CD4-positive, alpha-beta T cell treated with Interleukin-4 for 1 hour (primary cell): ENCODE data around the gene DHRS3.
"Not testable (repeated sequence)": the region's sequence is repeated elsewhere in the genome, so short reads cannot be mapped to it uniquely, and the experiment has no call there.

ENCODE experiments used
- DNase-seq, 2 donors: peaks; one replicate each; pipeline ENCODE4 v3.0.0-alpha.2; 2020 to 2022

DHRS3 gene

GRCh38 chr1:12617901-12618660 lies at the start of gene DHRS3:
TSS of gene DHRS3 (minus strand) at chr1:12618210. CDS start at chr1:12617348, 862 bp downstream.
- peak; percentile 71 to 72 for DNase-seq

- no peak for DNase-seq
These were observed 48.2 kb upstream of the DHRS3 start for GRCh38 chr1:12666141-12666735.

- no peak for DNase-seq
These were observed 47.5 kb upstream of the DHRS3 start for GRCh38 chr1:12665511-12665910.

- no peak for DNase-seq
These were observed 44.5 kb upstream of the DHRS3 start for GRCh38 chr1:12662556-12662955.

- no peak for DNase-seq
These were observed 43.7 kb upstream of the DHRS3 start for GRCh38 chr1:12661606-12662219.

- DNase-seq, result peak; percentile 68 to 75
These were observed 40.8 kb upstream of the DHRS3 start for GRCh38 chr1:12658531-12659453.

GRCh38 chr1:12657885-12658512 lies 40.0 kb upstream of the DHRS3 start:
- DNase-seq, result not testable (repeated sequence)

- DNase-seq, result no peak
These were observed 39.3 kb upstream of the DHRS3 start for GRCh38 chr1:12657060-12657884.

- DNase-seq, result no peak
These were observed 38.6 kb upstream of the DHRS3 start for GRCh38 chr1:12656575-12656974.

- DNase-seq, result no peak
These were observed 36.6 kb upstream of the DHRS3 start for GRCh38 chr1:12654657-12655056.

- DNase-seq, result no peak
These were observed 36.1 kb upstream of the DHRS3 start for GRCh38 chr1:12654004-12654567.

- no peak for DNase-seq
These were observed 32.0 kb upstream of the DHRS3 start for GRCh38 chr1:12649971-12650421.

- no peak for DNase-seq
These were observed 30.7 kb upstream of the DHRS3 start for GRCh38 chr1:12648741-12649140.

- not testable (repeated sequence) for DNase-seq
These were observed 27.4 kb upstream of the DHRS3 start for GRCh38 chr1:12645401-12645800.

- no peak for DNase-seq
These were observed 26.8 kb upstream of the DHRS3 start for GRCh38 chr1:12644829-12645228.

- no peak for DNase-seq
These were observed 26.2 kb upstream of the DHRS3 start for GRCh38 chr1:12644237-12644636.

GRCh38 chr1:12643785-12644184 lies 25.8 kb upstream of the DHRS3 start, which contains the start of gene AADACL4:
TSS of gene AADACL4 (plus strand) at chr1:12644085. CDS start at chr1:12644547, 462 bp downstream.
- no peak for DNase-seq

- DNase-seq, result no peak
These were observed 25.1 kb upstream of the DHRS3 start for GRCh38 chr1:12643079-12643478.

GRCh38 chr1:12640958-12641272 lies 22.9 kb upstream of the DHRS3 start:
- no peak for DNase-seq

- no peak for DNase-seq
These were observed 22.4 kb upstream of the DHRS3 start for GRCh38 chr1:12640237-12640957.
